HEK293 (cell line): ENCODE results near the gene LIMA1.

Source experiments
- TF ChIP-seq, protein P1 (sequence below): fragments of 450-650 bp; formaldehyde crosslinking; IDR thresholded peaks from 2 replicates; pipeline ENCODE4 v1.5.1; 2016; ENCODE audit warnings: missing biosample characterization, missing genetic modification characterization
- TF ChIP-seq, protein P2 (sequence below): fragments of 450-650 bp; formaldehyde crosslinking; IDR thresholded peaks from 2 replicates; pipeline ENCODE4 v1.5.1; 2016; ENCODE audit warnings: missing biosample characterization, missing genetic modification characterization

DNA sequence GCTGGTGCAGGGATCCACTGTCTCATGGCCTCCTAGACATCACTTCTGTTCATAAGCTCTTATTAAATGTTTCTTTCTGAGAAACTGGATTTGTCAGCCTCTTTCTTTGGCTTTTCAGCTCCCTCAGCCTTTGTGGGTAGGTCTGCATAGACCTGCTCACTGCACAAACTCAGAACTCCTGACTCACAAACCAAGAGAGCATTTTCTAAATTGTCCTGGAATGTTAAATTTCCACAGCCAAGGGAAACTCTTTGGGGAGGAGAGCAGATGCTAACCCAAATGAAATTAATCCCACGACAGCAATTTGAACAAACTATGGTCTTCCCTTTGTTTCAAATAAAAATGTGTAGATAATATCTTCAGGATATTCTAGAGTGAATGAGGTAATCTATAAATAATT lies 96.6 kb downstream of the LIMA1 start:
- TF ChIP-seq, protein P1, sequence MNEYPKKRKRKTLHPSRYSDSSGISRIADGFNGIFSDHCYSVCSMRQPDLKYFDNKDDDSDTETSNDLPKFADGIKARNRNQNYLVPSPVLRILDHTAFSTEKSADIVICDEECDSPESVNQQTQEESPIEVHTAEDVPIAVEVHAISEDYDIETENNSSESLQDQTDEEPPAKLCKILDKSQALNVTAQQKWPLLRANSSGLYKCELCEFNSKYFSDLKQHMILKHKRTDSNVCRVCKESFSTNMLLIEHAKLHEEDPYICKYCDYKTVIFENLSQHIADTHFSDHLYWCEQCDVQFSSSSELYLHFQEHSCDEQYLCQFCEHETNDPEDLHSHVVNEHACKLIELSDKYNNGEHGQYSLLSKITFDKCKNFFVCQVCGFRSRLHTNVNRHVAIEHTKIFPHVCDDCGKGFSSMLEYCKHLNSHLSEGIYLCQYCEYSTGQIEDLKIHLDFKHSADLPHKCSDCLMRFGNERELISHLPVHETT (tag by site-specific recombination) = no peak
- TF ChIP-seq, protein P2, sequence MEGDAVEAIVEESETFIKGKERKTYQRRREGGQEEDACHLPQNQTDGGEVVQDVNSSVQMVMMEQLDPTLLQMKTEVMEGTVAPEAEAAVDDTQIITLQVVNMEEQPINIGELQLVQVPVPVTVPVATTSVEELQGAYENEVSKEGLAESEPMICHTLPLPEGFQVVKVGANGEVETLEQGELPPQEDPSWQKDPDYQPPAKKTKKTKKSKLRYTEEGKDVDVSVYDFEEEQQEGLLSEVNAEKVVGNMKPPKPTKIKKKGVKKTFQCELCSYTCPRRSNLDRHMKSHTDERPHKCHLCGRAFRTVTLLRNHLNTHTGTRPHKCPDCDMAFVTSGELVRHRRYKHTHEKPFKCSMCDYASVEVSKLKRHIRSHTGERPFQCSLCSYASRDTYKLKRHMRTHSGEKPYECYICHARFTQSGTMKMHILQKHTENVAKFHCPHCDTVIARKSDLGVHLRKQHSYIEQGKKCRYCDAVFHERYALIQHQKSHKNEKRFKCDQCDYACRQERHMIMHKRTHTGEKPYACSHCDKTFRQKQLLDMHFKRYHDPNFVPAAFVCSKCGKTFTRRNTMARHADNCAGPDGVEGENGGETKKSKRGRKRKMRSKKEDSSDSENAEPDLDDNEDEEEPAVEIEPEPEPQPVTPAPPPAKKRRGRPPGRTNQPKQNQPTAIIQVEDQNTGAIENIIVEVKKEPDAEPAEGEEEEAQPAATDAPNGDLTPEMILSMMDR (tag by site-specific recombination) = no peak
